NCI-H2196 (cell line): ENCODE results near the gene ADK.

Source experiments
- DNase-seq: peaks from one replicate; lab custom pipeline; 2025; ENCODE audit not compliant: unreplicated experiment; lab: John Stamatoyannopoulos, UW

ADK gene

DNA sequence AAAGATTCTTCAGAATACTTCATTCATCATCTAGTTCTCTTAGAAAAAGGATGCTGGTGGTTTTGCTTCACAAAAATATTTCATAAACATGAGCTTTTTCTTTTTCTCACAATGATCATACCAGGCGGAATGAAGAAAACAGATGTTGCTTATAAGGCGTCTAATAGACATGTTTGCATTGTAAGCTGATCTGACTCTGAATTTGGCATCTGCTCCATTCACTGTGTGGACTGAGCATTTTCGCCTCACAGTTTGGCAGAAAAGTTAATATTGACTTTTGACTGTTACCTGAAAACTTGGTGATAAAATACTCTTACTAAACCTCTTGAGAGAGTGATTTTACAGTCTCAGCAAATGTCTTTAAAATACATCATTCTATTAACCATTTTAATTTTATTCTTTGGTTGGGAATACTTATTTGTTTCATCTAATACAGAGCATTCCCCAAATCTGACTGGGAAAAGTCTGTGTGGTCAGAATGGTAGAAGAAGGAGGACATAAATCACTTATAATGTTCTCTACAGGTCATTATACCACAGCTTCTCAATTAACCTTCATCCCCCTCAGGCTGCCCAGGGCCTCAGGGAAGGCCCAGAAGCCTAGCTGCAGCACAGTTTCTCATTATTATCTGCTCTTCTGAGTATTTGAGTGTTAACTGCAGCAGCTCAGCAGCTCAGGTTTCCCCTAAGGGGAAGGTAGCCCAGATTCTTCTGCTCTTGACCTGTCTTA lies 553.8 kb downstream of the ADK start:
- peak; percentile 72 for DNase-seq

DNA sequence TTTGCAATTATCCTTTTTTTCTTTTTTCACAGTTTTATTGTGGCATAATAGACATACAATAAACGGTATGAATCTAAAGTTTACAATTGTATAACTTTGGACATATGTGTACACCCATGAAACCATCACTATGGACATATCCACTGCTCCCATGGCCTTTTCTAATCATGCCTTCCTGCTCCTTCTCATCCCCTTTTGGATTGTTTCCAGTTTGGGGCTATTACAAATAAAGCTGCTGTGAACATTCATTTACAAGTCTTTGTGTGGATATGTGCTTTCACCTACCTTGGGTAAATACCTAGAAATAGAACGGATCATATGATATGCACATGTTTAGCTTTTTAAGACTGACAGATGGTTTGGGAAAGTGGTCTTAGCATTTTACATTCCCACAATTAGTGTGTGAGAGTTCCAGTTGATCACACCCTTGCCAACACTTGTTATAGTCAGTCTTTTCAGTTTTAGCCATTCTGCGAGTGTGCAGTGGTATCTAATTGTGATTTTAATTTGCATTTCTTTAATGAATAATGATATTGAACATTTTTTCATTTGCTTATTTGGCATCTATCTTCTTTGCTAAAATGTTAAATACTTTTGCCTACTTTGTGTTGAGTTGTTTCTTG lies 554.4 kb downstream of the ADK start:
- DNase-seq, result peak; percentile 68

GRCh38 chr10:74706966-74707365 lies 555.9 kb downstream of the ADK start:
- DNase-seq, result no peak

GRCh38 chr10:74708246-74708645 lies 557.2 kb downstream of the ADK start:
- no peak for DNase-seq

- no peak for DNase-seq
Observed at GRCh38 chr10:74718208-74718607, 567.2 kb downstream of the ADK start.

- DNase-seq, result no peak
Observed at GRCh38 chr10:74728225-74728624, 577.2 kb downstream of the ADK start.

DNA sequence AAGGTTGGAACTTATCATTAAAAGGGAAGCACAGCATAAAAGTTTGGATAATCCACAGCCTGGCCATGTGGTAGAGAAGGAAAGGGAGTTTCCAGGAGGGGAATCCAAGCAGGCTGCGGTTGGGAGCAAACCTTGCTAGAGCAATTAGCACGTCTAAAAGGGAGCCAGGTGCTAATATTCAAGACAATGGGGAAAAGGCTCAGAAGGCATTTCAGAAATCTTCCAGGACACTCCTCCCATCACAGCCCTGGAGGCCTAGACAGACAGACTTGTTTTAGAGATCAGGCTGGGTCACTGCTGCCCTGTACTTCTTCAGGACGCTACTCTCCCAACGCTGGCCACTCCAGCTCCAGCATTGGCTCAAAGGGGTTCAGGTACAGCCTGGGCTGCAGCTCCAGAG lies 579.2 kb downstream of the ADK start:
- DNase-seq, result no peak

- DNase-seq, result no peak
Observed at GRCh38 chr10:74733612-74734011, 582.6 kb downstream of the ADK start.

DNA sequence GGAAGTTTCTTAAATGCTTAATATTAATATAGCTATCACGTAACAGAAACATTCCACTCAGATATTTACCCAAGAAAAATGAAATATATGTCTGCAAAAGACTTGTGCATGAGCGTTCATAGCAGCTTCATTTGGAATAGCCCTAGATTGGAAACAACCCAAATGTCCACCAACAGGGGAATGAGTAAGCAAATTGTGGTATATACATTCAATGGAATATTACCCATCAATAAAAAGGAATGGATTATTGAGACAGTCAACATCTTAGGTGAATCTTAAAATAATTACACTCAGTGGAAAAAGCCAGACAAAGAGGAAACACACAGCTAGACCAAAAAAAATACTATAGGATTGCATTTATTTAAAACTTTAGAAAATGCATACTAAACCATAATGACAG lies 585.0 kb downstream of the ADK start:
- DNase-seq, result no peak

- DNase-seq, result no peak
Observed at GRCh38 chr10:74738052-74738451, 587.0 kb downstream of the ADK start.

DNA sequence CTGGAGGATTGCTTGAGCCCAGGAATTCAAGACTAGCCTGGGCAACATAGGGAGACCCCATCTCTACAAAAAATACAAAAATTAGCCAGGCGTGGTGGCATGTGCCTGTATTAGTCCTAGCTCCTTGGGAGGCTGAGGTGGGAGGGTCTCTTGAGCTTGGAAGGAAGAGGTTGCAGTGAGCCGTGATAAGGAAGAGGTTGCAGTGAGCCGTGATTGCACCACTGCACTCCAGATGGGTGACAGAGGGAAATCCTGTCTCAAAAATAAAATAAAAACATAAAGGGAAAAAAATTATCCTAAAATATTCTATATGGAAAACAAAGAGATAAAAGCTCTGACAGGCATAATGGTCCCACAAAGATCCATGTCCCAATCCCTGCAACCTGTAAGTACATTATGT lies 587.5 kb downstream of the ADK start:
- no peak for DNase-seq

GRCh38 chr10:74738985-74739567 lies 588.1 kb downstream of the ADK start:
- no peak for DNase-seq

DNA sequence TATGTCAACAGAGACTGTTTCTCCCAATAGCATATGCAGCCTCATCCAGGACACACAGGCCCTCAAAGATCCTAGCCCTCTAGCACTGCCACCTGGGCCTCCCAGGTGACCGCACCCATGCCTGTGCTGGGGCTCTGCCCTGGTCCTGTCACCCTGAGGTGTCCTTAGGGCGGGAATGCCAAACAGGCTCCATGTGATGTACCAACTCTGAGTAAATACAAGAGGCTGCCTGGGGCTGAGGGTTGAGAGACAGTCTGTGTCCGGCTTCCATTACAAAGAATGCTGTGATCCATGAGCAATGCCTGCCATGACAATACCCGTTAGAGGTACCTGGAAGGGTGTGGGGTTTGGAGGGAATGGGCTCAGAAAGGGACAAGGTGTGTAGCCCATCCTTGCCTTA lies 592.4 kb downstream of the ADK start:
- no peak for DNase-seq

DNA sequence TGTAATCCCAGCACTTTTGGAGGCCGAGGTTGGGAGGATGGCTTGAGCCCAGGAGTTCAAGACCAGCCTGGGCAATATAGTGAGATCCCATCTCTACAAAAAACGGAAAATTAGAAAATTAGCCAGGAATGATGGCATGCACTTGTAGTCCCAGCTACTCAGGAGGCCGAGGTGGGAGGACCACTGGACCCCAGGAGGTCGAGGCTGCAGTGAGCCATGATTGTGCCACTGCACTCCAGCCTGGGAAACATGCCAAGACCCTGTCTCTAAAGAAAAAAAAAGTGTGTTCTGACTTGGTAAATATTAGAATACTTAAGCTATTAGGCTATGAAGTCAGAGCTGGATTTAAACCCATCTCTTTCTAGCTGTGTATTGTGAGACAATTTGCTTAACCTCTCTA lies 594.4 kb downstream of the ADK start:
- no peak for DNase-seq

GRCh38 chr10:74746813-74747212 lies 595.8 kb downstream of the ADK start:
- no peak for DNase-seq

GRCh38 chr10:74748468-74749031 lies 597.5 kb downstream of the ADK start:
- no peak for DNase-seq

DNA sequence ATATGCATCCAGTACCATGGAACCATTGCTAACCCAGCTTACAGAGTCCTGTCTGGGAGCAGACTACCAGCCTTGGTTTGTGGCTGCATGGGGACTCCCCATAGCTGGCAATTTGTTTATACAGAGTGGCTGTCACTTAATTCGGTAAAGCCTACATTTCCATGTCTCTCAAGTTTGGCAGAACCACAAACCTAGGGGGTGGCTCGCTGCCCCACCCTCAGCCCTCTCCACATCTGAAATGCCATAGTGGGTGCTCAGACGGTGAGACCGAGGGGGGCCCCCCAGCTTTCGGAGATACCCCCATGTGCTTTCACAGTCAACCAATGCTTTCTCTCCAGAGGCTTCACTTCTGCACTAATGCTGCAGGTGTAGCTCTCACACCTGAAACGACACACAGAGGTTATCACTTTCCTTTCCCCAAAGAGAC lies 599.8 kb downstream of the ADK start:
- no peak for DNase-seq

GRCh38 chr10:74752371-74753040 lies 601.5 kb downstream of the ADK start:
- no peak for DNase-seq

DNA sequence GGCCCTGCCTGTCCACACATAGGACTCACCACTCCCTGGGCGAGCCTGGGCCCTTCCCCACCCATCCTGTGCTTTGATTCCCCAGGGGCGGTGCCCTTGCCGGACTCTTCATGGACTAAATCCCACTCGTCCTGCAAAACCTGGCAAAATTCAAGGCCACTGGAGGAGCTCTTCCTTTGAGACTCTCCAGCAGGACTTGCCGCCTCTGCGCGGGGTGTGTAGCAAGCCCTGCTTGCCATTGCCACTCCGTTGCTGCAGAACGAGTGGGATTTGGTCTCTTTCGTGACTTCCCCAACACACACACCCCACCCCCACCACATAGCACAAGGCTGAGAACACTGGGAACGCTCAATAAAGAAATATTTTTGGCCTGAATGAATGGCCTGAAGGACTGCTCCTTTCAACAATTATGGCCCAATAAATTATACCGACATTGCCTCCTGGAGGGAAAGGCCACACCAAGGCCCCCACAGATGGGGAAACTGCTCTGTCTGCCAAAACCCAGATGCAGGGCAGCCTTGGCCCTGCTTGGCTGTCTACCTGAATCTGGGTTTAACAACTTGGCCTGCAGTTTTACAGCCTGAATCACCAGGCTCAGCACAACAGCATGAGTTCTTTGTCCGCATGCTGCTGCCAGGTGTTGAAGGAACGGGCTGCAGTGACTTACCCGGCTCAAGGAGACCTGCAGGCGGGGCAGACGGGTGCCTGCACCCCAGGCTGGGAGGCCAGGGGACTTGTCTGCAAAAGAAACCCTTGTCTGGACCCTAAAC lies 602.6 kb downstream of the ADK start:
- no peak for DNase-seq

GRCh38 chr10:74754381-74754821 lies 603.4 kb downstream of the ADK start:
- DNase-seq, result no peak

DNA sequence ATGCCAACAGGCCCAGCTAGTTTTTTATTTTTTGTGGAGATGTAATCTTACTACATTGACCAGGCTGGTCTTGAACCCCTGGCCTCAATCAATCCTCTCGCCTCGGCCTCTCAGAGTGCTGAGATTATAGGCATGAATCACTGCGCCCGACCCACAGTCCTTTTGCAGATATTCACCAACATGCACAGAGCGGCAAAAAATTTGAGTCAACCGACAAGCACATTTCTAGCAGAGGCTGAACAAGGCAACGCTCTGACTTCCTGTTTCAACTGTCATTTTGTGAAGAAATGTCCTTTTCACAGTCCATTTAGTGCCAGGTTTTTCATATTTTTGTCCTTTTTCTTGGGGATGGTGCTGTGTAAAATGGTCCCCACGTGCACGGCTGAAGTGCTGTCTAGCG lies 604.3 kb downstream of the ADK start:
- DNase-seq, result no peak
